Measurements from ENCODE around the gene TRPT1.

GRCh38 chr11:64237484-64237951, 11.5 kb upstream of the TRPT1 start:
- TF ChIP-seq GATA2 (IDR thresholded peaks at IDR 0.05; ENCODE audit: low read depth, low read length) (no peak), GATA3 (IDR thresholded peaks at IDR 0.05; ENCODE audit: low read depth, low read length) (no peak)

Measured in SH-SY5Y (cell line).